IMR-90 (cell line): ENCODE data around the gene MTA1.

ENCODE experiments used
- CHD1 ChIP-seq: IDR thresholded peaks from 2 replicates; pipeline ENCODE4 v1.6.1; 2012; ENCODE audit warnings: low read depth, low read length, improper control_type of control experiment
- CTCF ChIP-seq: conservative IDR thresholded peaks from 2 replicates; pipeline ENCODE4 v1.5.1; 2012; ENCODE audit warnings: mild to moderate bottlenecking, low read depth, low read length, improper control_type of control experiment
- FOS ChIP-seq: fragments of 150-350 bp; IDR thresholded peaks from 2 replicates; pipeline ENCODE4 v1.6.1; 2016; ENCODE audit warnings: low read depth, low read length
- MAZ ChIP-seq: IDR thresholded peaks from 2 replicates; pipeline ENCODE4 v1.6.1; 2012; ENCODE audit warnings: low read depth, mild to moderate bottlenecking, low read length, improper control_type of control experiment, moderate library complexity, borderline replicate concordance
- NFE2L2 ChIP-seq: fragments of 150-350 bp; IDR thresholded peaks from 2 replicates; pipeline ENCODE4 v1.6.1; 2016; ENCODE audit warnings: low read depth, mild to moderate bottlenecking, low read length
- POLR2A ChIP-seq: IDR thresholded peaks from 2 replicates; pipeline ENCODE4 v1.6.1; 2012; ENCODE audit warnings: mild to moderate bottlenecking, low read depth, low read length
- RAD21 ChIP-seq: IDR thresholded peaks from 2 replicates; pipeline ENCODE4 v1.6.1; 2012; ENCODE audit warnings: low read length, improper control_type of control experiment
- SMC3 ChIP-seq: fragments of 150-350 bp; IDR thresholded peaks from 2 replicates; pipeline ENCODE4 v1.6.1; 2016; ENCODE audit warnings: low read depth, mild to moderate bottlenecking, antibody characterized with exemption, low read length, moderate library complexity

- TF ChIP-seq CTCF (no peak), POLR2A (no peak), MAZ (no peak), CHD1 (no peak), RAD21 (no peak), SMC3 (no peak), NFE2L2 (no peak), FOS (no peak)
Observed at GRCh38 chr14:105390849-105391500, 28.7 kb upstream of the MTA1 start.
